ENCODE data around the gene AVPR1B. TPM values are rescaled to one million over a fixed set of nuclear protein-coding genes. Genes with fewer than 3 reads are reported as not detected.

Gene AVPR1B
- total and polyA plus RNA-seq, 2 donors (not counting 3 experiments of a cell fraction or from before 2014, with no cell fraction given): not detected

GRCh38 chr1:206101351-206102045 lies 15.7 kb downstream of the AVPR1B start:
- Histone ChIP-seq H2AFZ (ENCODE audit: low read depth, low read length) (no peak overlapping the region), H3K79me2 (ENCODE audit: control insufficient read depth, insufficient read depth, low read length) (no peaks in the 10 kb centered on the region), H3K9me1 (replicated peaks; ENCODE audit: control insufficient read depth, extremely low read depth, insufficient read depth, low read length) (no peaks in the 10 kb centered on the region), H3K9me3 (replicated peaks; ENCODE audit: control insufficient read depth, insufficient read depth, low read length) (no peaks in the 10 kb centered on the region), H3K27ac (ENCODE audit: insufficient read depth, low read depth, low read length) (no peak overlapping the region), H3K27me3 (ENCODE audit: control insufficient read depth in 2 of 2, insufficient read depth in 2 of 2, low read length in 2 of 2) (peaks cover 0 to 26% of the 10 kb centered on the region in 2 experiments), H3K9ac (replicated peaks; ENCODE audit: extremely low read depth, insufficient read depth, low read length) (no peak overlapping the region), H3K4me1 (ENCODE audit: control insufficient read depth, extremely low read depth, insufficient read depth, low read length) (peaks cover 5% of the 10 kb centered on the region), H3K36me3 (ENCODE audit: control insufficient read depth in 2 of 2, extremely low read depth in 1 of 2, insufficient read depth in 2 of 2, low read length in 2 of 2) (no peaks in the 10 kb centered on the region), H3K4me2 (ENCODE audit: insufficient read depth, low read length) (no peak overlapping the region), H3K4me3 (replicated peaks in 1 of 3; ENCODE audit: insufficient read depth in 1 of 3, low read depth in 1 of 3, low read length in 3 of 3) (no peak overlapping the region), H4K20me1 (replicated peaks; ENCODE audit: control insufficient read depth, extremely low read depth, insufficient read depth, low read length) (no peaks in the 10 kb centered on the region)
- DNase-seq (ENCODE audit: low read depth, low spot score): no peak
- no TSS peak for BruUV-seq (replicated peaks)
- intact Hi-C loops (cut with micrococcal nuclease): no loop called here
- no peak for TF ChIP-seq MAX (IDR thresholded peaks at IDR 0.05; ENCODE audit: insufficient read depth, insufficient read length)
- TF ChIP-seq JUN (IDR thresholded peaks at IDR 0.05; ENCODE audit: borderline replicate concordance, insufficient read depth, insufficient read length, low read depth): no peak
- TF ChIP-seq FOS (IDR thresholded peaks at IDR 0.05; ENCODE audit: borderline replicate concordance, insufficient read depth, low read length): no peak
- no peak for TF ChIP-seq CTCF (IDR thresholded peaks at IDR 0.05; ENCODE audit: extremely low read depth in 1 of 2, insufficient read depth in 1 of 2, low read depth in 1 of 2, low read length in 2 of 2)
- TF ChIP-seq MYC (IDR thresholded peaks at IDR 0.05; ENCODE audit: low read depth, low read length): no peak
- TF ChIP-seq POLR2AphosphoS5 (IDR thresholded peaks at IDR 0.05; ENCODE audit: insufficient read depth, low read depth, low read length): no peak
- no peak for TF ChIP-seq GATA2 (IDR thresholded peaks at IDR 0.05; ENCODE audit: insufficient read depth, insufficient read length, low read depth, low read length)
- TF ChIP-seq EZH2 (IDR thresholded peaks at IDR 0.05; ENCODE audit: borderline replicate concordance, low read depth, low read length, severe bottlenecking): no peak
- TF ChIP-seq POLR2A (IDR thresholded peaks at IDR 0.05; ENCODE audit: low read depth, low read length): no peak
- FAIRE-seq: peak; percentile 37
- dilution Hi-C loops (cut with MboI; ENCODE audit: extremely low pct_ligation_motif_present, low sequenced_read_pairs): loop anchor here (25.0 kb wide), 1 partner anchor 114 kb away; no protein-coding TSS in a partner anchor
- CTCF ChIA-PET: interaction anchor here (1.0 to 2.3 kb wide), 7 partner anchors 69 to 183 kb away, joined by 4 to 12 read pairs (median 5); no protein-coding TSS in a partner anchor
- POLR2A ChIA-PET: no interaction called here

All from endothelial cell of umbilical vein (primary cell).